ENCODE measurements around the gene MZB1.
"Not testable (repeated sequence)": the region's sequence is repeated elsewhere in the genome, so short reads cannot be mapped to it uniquely, and the experiment has no call there.

The MZB1 gene

GRCh38 chr5:139371482-139372435 is 18.0 kb downstream of the MZB1 start:
- DNase-seq, result no peak

DNA sequence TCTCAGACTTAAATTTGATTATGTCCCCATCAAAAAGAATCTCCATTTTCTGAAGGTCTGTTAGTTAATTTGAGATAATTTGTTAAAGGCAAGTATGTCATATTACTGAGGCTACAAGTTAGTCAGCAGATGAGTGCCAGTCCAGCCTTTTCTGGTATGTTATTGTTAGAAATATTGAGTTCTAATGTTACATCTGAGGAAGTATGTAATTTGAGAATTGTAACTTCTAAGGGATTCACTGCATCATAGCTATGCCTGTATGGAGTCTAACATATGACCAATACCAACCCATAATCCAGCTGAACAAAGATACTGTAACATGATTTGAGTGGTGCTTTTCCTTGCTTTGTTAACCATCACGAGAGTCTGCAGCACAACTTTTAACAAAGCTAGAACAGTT is 20.5 kb downstream of the MZB1 start:
- DNase-seq, result no peak

- no peak for DNase-seq
Observed at GRCh38 chr5:139368613-139369012, 21.1 kb downstream of the MZB1 start.

GRCh38 chr5:139364466-139364865 is 25.2 kb downstream of the MZB1 start:
- no peak for DNase-seq

- DNase-seq, result no peak
Observed at GRCh38 chr5:139363937-139364336, 25.8 kb downstream of the MZB1 start.

DNA sequence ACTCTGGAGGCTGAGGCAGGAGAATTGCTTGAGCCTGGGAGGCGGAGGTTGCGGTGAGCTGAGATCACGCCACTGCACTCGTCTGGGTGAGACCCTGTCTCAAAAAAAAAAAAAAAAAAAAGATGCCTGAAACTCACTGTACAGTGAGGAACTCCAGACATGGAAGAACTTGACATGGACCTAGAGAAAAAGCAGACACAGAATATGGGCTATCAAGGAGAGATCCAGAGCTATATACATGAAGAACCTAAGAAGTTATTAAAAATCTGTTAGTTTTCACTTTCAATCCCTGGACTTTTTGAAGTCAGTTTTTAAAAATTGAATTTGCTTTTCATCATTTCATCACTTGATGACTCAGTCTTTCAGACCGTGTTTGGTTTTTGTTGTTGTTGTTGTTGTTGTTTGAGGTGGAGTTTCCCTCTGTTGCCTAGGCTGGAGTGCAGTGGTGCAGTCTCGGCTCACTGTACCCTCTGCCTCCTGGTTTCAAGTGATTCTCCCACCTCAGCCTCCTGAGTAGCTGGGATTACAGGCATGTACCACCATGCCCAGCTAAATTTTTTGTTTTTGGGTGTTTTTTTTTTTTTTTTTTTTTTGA is 27.8 kb downstream of the MZB1 start:
- DNase-seq, result no peak

GRCh38 chr5:139360384-139360783 is 29.3 kb downstream of the MZB1 start:
- DNase-seq, result no peak

DNA sequence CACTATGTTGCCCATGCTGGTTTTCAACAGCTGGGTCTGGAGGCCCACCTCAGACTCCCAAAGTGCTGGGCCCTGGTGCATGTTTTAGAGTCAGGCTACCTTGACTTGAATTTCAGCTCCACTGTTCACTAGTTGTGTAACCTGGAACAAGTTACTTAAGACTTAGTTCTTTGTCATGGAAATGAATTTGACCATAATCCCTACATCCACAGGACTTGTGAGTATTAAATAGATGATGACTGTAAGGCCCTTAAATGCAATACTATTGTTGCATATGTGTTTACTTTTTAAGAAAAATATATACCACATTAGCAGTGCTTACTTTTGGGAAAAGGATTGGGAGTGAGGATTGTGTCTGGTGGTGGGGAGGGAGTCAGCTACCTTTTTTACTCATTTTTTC is 31.6 kb downstream of the MZB1 start:
- DNase-seq, result no peak

DNA sequence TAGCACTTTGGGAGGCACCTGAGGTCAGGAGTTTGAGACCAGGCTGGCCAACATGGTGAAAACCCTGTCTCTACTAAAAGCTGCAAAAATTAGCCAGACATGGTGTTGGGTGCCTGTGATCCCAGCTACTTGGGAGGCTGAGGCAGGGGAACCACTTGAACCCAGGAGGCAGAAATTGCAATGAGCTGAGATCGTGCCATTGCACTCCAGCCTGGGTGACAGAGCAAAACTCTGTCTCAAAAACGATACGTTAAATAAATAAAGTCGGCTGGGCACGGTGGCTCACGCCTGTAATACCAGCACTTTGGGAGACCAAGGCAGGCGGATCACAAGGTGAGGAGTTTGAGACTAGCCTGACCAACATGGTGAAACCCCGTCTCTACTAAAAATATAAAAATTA is 33.8 kb downstream of the MZB1 start:
- not testable (repeated sequence) for DNase-seq

DNA sequence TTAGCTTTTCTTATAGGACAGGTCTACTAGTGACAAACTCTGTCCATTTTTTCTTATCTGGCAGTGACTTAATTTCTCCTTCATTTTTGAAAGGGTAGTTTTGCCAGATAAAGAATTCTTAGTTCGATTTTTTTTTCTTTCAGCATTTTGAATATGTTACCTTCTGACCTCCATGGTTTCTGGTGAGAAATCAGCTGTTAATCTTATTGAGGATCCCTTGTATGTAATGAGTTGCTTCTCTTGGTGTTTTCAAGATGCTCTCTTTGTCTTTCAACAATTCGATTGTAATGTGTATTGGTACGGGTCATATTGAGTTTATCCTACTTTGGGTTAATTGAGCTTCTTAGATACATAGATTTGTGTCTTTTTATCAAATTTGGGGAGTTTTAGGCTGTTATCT is 35.5 kb downstream of the MZB1 start:
- no peak for DNase-seq

DNA sequence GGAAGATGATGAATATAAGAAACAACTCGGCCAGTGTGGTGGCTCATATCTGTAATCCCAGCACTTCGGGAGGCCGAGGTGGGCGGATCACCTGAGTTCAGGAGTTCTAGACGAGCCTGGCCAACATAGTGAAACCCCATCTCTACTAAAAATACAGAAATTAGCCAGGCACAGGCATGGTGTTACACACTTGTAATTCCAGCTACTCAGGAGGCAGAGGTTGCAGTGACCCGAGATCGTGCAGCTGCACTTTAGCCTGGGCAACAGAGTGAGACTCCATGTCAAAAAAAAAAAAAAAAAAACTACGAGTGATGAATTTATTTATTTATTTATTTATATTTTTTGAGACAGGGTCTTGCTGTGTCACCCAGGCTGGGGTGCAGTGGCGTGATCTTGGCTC is 41.9 kb downstream of the MZB1 start:
- not testable (repeated sequence) for DNase-seq

- not testable (repeated sequence) for DNase-seq
Observed at GRCh38 chr5:139345442-139345841, 44.3 kb downstream of the MZB1 start.

DNA sequence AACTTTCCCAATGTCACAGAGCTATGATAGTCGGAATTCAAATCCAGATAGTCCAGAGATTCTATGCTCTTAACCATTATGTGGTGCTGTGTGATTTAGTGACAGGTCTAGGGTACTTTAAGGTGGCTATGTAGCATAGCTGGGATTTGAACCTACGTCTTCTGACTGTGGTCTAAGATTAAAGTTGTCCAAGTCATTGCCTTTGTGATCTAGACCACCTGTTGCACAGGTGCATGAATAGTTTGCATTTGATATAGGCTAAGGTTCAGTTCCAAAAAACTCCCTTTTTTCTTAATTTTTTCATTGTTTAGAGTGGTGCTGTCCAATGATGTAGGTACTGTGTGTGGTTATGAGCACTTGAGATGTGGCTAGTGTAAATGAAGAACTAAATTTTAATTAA is 45.5 kb downstream of the MZB1 start:
- no peak for DNase-seq

GRCh38 chr5:139343476-139343875 is 46.2 kb downstream of the MZB1 start:
- no peak for DNase-seq

DNA sequence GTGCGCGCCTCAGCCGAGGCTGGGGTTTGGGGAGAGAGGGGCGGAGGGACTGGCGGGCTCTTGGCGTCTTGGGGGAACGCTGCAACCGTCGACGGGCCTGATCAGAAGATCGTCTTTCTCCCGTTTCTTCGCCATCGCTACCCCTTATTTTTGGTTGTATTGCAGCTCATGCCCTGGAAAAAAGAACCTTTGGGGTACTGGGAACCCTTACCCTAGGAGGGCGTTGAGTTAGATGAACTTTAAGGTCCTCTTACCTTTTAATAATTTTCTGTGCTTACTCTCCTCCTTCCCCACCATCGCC is 47.3 kb downstream of the MZB1 start:
- no peak for DNase-seq

DNA sequence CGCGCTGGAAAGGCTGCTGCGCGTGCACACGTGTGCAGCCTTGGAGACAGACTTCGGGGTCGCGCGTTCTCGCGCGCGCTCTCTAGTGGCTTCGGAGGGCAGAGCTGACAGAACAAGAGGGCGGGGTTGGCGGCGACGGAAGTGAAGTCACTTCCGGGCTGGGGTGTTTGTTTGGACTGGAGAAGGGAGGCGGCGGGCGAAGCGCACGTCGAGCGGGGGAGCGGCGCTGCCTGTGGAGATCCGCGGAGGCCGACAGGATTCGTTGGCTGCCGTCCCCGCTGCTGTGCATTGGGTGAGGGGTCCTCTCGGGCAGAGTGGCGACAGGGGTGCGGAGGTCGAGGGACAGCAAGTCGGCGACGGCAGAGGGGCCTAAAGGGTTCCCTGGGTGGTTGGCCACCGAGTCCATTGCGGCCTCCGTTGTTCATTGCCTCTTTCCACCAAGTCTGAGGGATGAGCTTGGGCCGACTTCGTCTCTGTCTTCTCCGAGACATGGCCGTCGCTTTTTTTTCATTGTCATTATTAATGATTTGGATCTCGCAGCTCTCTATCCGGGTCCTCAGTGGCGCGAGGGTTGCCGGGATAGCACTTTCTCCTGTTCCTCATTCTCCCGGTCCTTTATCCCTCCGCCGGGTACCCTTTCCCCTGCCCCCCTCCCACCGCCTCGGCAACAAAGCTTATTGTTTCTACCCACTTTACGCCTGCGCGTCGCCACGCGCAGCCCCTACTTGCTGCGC is 47.9 kb downstream of the MZB1 start, which contains the start of gene PAIP2:
Gene PAIP2 (plus strand): TSS at position 166 of the 734 bp plus-strand sequence. CDS start 21,931 bp downstream, outside the sequence.
- DNase-seq, result peak; percentile 96

GRCh38 chr5:139341187-139341688 is 48.5 kb downstream of the MZB1 start:
- no peak for DNase-seq

GRCh38 chr5:139340051-139340450 is 49.7 kb downstream of the MZB1 start:
- DNase-seq, result no peak

All from activated effector memory CD4-positive, alpha-beta T cell treated with Interleukin-2 at 50 U/mL for 16 hours (primary cell).